HEK293T (cell line): ENCODE results near the gene DHRS11.

Experiments
- CTCF ChIA-PET: fragments of 350-600 bp; formaldehyde crosslinking; extraction: SDS; loops from one replicate; lab custom pipeline; 2021; ENCODE audit warnings: antibody characterized with exemption, inconsistent platforms; lab: Yijun Ruan, JAX
- POLR2A ChIA-PET: fragments of 350-600 bp; formaldehyde crosslinking; extraction: SDS; loops from one replicate; lab custom pipeline; 2020; ENCODE audit warnings: antibody characterized with exemption, inconsistent platforms; lab: Yijun Ruan, JAX
- DNase-seq: peaks from one replicate; pipeline ENCODE4 v3.0.0; 2012; ENCODE audit warnings: mixed read lengths; ENCODE audit errors: extremely low spot score
- ARNT ChIP-seq: fragments of 450-650 bp; IDR thresholded peaks from 2 replicates; pipeline ENCODE4 v1.6.1; 2017; ENCODE audit warnings: mild to moderate bottlenecking
- BHLHE40 ChIP-seq: fragments of 450-650 bp; IDR thresholded peaks from 2 replicates; pipeline ENCODE4 v1.6.1; 2016; ENCODE audit warnings: mild to moderate bottlenecking, moderate library complexity, borderline replicate concordance
- CTBP1 ChIP-seq: fragments of 450-650 bp; IDR thresholded peaks from 2 replicates; pipeline ENCODE4 v1.6.1; 2016; ENCODE audit warnings: borderline replicate concordance
- ELF4 ChIP-seq: fragments of 450-650 bp; IDR thresholded peaks from 2 replicates; pipeline ENCODE4 v1.6.1; 2017; ENCODE audit warnings: antibody characterized with exemption
- FOXA1 ChIP-seq: fragments of 450-650 bp; IDR thresholded peaks from 2 replicates; pipeline ENCODE4 v1.6.1; 2016; ENCODE audit warnings: mild to moderate bottlenecking
- FOXK2 ChIP-seq: fragments of 450-650 bp; IDR thresholded peaks from 2 replicates; pipeline ENCODE4 v1.6.1; 2016; ENCODE audit warnings: mild to moderate bottlenecking
- FOXM1 ChIP-seq: fragments of 450-650 bp; IDR thresholded peaks from 2 replicates; pipeline ENCODE4 v1.6.1; 2017; ENCODE audit warnings: mild to moderate bottlenecking, borderline replicate concordance
- HDGF ChIP-seq: fragments of 450-650 bp; IDR thresholded peaks from 2 replicates; pipeline ENCODE4 v1.6.1; 2017; ENCODE audit warnings: antibody characterized with exemption, borderline replicate concordance
- L3MBTL2 ChIP-seq: fragments of 450-650 bp; conservative IDR thresholded peaks from 2 replicates; pipeline ENCODE4 v1.6.1; 2016; ENCODE audit warnings: mild to moderate bottlenecking
- LEF1 ChIP-seq: fragments of 450-650 bp; IDR thresholded peaks from 2 replicates; pipeline ENCODE4 v1.6.1; 2017; ENCODE audit warnings: mild to moderate bottlenecking, borderline replicate concordance
- NFRKB ChIP-seq: fragments of 450-650 bp; IDR thresholded peaks from 2 replicates; pipeline ENCODE4 v1.6.1; 2016; ENCODE audit warnings: mild to moderate bottlenecking, moderate library complexity
- SP1 ChIP-seq: fragments of 450-650 bp; IDR thresholded peaks from 2 replicates; pipeline ENCODE4 v1.6.1; 2017
- SUZ12 ChIP-seq: fragments of 450-650 bp; IDR thresholded peaks from 2 replicates; pipeline ENCODE4 v1.6.1; 2016; ENCODE audit warnings: mild to moderate bottlenecking
- TARDBP ChIP-seq: fragments of 450-650 bp; IDR thresholded peaks from 2 replicates; pipeline ENCODE4 v1.6.1; 2016
- ZNF384 ChIP-seq: fragments of 450-650 bp; IDR thresholded peaks from 2 replicates; pipeline ENCODE4 v1.6.1; 2016
- TF ChIP-seq, protein P1 (sequence below): fragments of 450-650 bp; IDR thresholded peaks from 2 replicates; pipeline ENCODE4 v1.6.1; 2016

Gene DHRS11

DNA sequence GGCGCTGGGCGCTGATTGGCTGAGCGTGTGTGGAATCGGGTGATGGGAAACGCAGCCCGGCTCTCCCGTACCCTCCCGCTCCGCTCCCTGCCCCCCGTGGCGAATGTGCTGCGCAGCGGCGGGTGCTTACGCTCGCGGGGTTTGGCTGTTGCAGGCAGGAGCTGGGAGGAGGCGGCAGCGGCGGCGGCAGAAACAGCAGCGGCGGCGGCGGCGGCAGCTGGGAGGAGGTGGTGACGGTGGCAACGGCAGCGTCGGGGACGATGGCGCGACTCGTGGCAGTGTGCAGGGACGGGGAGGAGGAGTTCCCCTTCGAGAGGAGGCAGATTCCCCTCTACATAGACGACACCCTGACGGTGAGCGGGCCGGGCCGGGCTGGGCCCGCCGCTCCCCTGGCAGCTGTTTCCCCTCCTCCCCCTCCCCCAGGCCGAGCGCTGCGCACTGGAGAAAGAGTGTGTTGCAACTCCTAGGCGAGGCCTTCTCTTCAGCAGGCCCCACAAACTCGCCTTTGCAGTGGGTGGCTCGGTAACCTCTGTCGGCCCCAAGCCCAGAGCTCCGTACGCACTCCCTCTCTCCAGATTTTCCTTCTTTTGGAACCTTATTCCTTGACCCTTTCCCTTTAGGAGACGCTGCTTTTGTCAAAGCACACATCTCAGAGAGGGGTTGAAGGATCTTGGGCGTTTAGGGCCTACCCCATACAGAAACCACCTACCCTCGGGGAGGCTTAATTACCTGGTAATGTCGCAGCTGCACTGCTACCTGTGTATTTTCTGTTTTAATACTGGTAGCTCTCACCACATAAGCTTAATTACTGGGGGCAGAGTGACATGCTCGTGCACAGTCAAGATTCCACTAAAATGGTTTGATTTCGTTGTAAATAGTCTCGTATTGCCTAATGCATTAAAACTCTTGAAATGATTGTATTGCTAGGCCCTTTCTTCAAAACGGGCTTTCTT lies 45.9 kb upstream of the DHRS11 start:
- ChIA-PET POLR2A (interaction anchor here (0.6 to 4.9 kb wide), 9 partner anchors 11 to 862 kb away, joined by 3 to 88 read pairs (median 6); partner anchors contain the start of genes DHRS11, MRM1, MYO19 and PIGW), CTCF (interaction anchor here (0.7 to 1.7 kb wide), 4 partner anchors 12 to 779 kb away, joined by 3 to 7 read pairs (median 4); partner anchors contain the start of genes MYO19 and PIGW)
- no peak for TF ChIP-seq BHLHE40
- no peak for TF ChIP-seq SP1
- no peak for TF ChIP-seq FOXK2
- TF ChIP-seq NFRKB: no peak
- TF ChIP-seq ELF4: no peak
- TF ChIP-seq L3MBTL2: no peak; the same call in 1 of the 2 replicates

DNA sequence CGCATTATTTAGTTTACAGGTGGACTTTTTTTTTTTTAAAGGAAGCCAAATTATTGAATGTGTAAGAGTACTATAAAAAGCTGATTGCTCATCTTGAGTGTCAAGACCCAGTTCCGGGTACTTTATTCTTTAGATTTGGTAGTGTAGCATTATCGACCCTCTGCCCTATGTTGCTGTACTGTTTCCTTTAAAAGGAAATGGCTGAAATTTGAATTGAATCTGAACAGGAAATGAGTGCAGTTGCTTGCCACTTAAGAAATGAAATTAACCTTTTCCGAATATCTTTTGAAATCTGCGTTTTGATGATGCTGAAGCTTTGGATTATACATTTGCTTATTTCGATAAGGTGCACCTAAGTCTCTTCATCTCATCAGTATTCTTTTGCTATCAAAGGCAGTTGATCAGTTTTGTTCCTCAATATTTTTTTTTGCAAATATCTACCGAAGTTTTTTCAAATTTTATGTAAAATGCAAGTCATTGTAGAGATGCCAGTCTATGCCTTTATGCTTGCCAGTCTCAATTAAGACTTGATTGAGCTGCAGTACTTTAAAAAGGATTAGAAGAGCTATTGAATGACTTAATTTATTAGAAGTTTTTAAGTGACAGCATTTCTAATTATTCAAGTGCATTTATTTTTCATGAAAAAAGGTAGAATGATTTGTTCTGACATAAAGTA lies 45.1 kb upstream of the DHRS11 start:
- TF ChIP-seq BHLHE40 (no peak), ZNF384 (no peak), TARDBP (no peak), ELF4 (no peak), LEF1 (no peak), CTBP1 (no peak)
- TF ChIP-seq, protein P1, sequence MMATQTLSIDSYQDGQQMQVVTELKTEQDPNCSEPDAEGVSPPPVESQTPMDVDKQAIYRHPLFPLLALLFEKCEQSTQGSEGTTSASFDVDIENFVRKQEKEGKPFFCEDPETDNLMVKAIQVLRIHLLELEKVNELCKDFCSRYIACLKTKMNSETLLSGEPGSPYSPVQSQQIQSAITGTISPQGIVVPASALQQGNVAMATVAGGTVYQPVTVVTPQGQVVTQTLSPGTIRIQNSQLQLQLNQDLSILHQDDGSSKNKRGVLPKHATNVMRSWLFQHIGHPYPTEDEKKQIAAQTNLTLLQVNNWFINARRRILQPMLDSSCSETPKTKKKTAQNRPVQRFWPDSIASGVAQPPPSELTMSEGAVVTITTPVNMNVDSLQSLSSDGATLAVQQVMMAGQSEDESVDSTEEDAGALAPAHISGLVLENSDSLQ: no peak
- ChIA-PET POLR2A (interaction anchor here (1.1 to 4.9 kb wide), 6 partner anchors 12 to 56 kb away, joined by 4 to 88 read pairs (median 9); partner anchors contain the start of genes DHRS11, MRM1, MYO19 and PIGW), CTCF (interaction anchor here (0.7 to 1.7 kb wide), 3 partner anchors 12 to 780 kb away, joined by 3 to 7 read pairs (median 3); partner anchors contain the start of genes MYO19 and PIGW)
- no peak for DNase-seq

More for the DNA sequence above, 45.9 kb upstream of the DHRS11 start:
- peak; percentile 84 for DNase-seq

DNA sequence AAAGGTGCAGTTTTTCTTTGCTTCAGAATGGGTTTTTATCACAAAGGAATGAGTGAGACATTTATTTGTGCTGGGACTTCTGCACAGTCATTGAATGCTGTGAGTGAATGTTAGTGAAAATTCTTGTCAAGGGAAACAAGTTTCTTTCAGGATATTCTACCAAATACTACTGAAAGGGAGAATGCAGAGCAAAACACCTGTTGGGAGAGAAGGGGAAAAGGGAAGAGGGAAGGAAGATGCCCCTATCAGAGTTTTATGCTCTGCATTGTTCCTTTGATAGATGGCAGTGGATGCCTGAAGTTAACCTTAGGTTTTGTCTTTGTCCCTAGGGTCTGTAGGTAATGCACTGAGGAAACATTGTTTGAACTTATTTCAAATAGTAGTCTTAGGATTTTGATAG lies 43.9 kb upstream of the DHRS11 start:
- CTCF ChIA-PET: no interaction called here
- TF ChIP-seq NFRKB (no peak), FOXM1 (no peak), L3MBTL2 (no peak), SUZ12 (no peak), LEF1 (no peak), ARNT (no peak), FOXK2 (no peak), BHLHE40 (no peak), SP1 (no peak), FOXA1 (no peak), HDGF (no peak), CTBP1 (no peak), ELF4 (no peak), TARDBP (no peak), ZNF384 (no peak)
- TF ChIP-seq, protein P1: no peak
- POLR2A ChIA-PET: no interaction called here
- no peak for DNase-seq

DNA sequence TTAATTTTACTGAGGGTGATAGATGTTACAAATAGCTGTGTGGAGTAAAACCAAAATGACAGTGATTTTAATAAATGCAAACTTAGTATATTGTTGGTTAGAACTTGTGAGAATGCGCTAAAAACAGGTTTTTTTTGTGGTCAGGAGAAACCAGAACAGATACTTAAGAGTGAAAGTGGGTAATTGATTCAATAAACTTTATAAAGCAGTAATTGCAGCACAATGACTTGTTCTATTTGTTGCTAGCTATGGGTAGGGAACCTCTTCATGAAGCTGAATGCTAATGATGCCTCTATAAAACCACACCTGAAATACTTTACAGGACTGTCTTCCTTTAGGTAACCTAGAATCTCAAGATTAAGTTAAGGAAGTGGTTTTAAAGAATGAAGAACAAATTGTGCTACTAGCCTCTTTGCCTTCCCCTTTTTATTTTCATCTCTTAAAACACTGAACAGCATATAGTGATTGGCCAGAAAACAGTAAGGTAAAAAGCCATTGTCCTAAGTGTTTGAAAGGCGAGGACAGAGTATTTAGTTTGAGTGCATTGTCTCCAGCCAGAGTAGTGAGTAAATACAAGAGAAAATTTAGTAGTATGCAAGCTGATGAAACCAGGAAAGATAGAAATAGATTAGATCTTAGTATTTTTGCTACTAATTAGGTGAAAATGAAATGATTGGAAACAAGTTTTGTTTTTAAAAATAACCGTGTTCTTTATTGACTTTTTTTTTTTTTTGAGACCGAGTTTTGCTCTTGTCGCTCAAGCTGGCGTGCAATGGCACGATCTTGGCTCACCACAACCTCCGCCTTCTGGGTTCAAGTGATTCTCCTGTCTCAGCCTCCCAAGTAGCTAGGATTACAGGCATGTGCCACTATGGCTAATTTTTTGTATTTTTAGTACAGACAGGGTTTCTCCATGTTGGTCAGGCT lies 40.9 kb upstream of the DHRS11 start:
- CTCF ChIA-PET: no interaction called here
- DNase-seq: no peak
- POLR2A ChIA-PET: interaction anchor here (0.8 to 2.1 kb wide), 2 partner anchors 15 to 16 kb away, joined by 3 to 11 read pairs; partner anchors contain the start of genes MYO19 and PIGW
- TF ChIP-seq ZNF384 (no peak), CTBP1 (no peak), BHLHE40 (no peak)

DNA sequence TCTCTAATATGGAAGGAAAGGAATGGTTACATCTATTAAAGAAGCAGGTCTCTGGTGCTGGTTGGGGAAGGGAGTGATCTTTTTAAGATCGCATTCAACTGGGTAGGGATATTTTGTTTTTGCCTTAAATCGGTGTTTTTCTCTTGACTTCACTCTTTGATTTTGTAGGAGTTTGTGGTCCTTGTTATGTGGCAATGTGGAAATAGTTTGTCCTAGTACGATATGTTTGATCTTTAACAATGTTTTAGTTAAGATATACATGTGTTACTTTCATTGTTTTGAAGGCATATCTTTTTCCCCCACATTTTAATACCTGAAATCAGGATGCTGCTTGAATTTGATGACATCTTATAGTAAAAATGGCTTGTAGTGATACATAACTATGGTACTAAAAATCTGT lies 38.2 kb upstream of the DHRS11 start:
- ChIA-PET POLR2A (interaction anchor here (0.6 kb wide), 1 partner anchor 68 kb away, joined by 3 read pairs; no protein-coding TSS in a partner anchor), CTCF (no interaction called here)
- TF ChIP-seq, protein P1: no peak
- TF ChIP-seq LEF1 (no peak), SP1 (no peak), BHLHE40 (no peak), CTBP1 (no peak)
- no peak for DNase-seq
